Activated naive CD8-positive, alpha-beta T cell treated with anti-CD3 and anti-CD28 coated beads, Interleukin-2, amount 10 ng/mL, durations not matched to agents 7 days and 5 days (primary cell): ENCODE measurements around the gene PLCH2. TPM values are rescaled to one million over a fixed set of nuclear protein-coding genes. Genes with fewer than 3 reads are reported as not detected.

Experiments used
- ATAC-seq: fragments of 150-1000 bp; cut with Tn5 transposase; one replicate; pipeline ENCODE4 v1.10.0; 2021; ENCODE audit warnings: low read depth, moderate library complexity
- POLR2A ChIA-PET: fragments of 350-600 bp; sonication (Branson Sonifier 250); formaldehyde crosslinking; loops from one replicate; lab custom pipeline; 2021; ENCODE audit warnings: antibody characterized with exemption; lab: Charles Lee
- DNase-seq: peaks from one replicate; pipeline ENCODE4 v3.0.0; 2021
- H3K27ac Mint-ChIP-seq: one replicate; pipeline ENCODE4 v1.8.0; 2022; ENCODE audit warnings: mild to moderate bottlenecking, mixed read lengths
- H3K27me3 Mint-ChIP-seq: one replicate; pipeline ENCODE4 v1.8.0; 2022; ENCODE audit warnings: mild to moderate bottlenecking, moderate library complexity, mixed read lengths
- H3K36me3 Mint-ChIP-seq: one replicate; pipeline ENCODE4 v1.8.0; 2021; ENCODE audit warnings: mild to moderate bottlenecking, mixed read lengths
- H3K4me1 Mint-ChIP-seq: one replicate; pipeline ENCODE4 v1.8.0; 2021; ENCODE audit warnings: mixed read lengths
- H3K4me3 Mint-ChIP-seq: one replicate; pipeline ENCODE4 v1.8.0; 2022; ENCODE audit warnings: mild to moderate bottlenecking, moderate library complexity, mixed read lengths
- H3K9me3 Mint-ChIP-seq: one replicate; pipeline ENCODE4 v1.8.0; 2021; ENCODE audit warnings: mixed read lengths
- total RNA-seq, 2 experiments: library from RNA; stranded (reverse); gene quantifications; one replicate each; pipeline ENCODE4 v1.2.3, GENCODE V29; 2021

PLCH2 gene
- total RNA-seq, 2 experiments from 2014 or later = 28.2 to 30.3 TPM

DNA sequence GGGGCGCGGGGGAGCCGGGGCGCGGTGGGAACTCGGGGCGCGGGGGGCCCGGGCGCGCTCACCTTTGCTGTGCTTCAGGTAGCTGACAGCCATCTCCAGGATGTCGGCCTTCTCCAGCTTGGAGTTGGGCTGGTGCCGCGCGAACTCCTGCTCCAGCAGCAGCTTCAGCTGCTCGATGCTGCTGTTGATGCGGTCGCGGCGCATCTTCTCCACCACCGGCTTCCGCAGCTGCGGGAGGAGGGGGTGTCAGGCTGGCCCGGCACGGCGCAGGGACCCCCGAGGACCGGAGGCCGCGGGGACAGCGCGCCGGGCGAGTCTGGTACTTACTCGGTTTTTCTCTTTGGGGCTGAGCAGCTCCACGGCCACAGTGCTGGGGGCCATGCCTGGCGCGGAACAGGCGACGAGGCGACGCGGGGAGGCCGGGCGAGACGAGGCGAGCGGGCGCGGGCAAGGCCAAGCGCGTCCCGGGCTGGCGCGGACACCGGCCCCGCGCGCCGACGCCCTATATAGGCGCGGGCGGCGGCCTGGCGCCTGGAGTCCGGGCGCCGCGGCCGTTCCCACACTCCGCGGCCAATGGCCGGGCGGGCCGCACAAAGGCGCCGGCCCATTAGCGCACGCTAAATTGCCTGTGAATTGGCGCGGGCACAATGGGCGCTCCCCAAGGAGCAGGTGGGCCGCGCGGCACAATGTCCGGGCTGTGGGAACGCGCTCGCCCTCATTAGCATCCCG is 53.9 kb downstream of the PLCH2 start, which contains the start of gene HES5:
HES5 (minus strand) TSS at position 480 of the 729 bp plus-strand sequence; CDS start at position 381, 99 bp downstream.
- Mint-ChIP-seq H3K4me1 (peaks cover 13% of the 10 kb centered on the region), H3K4me3 (peak within 1 kb of the TSS; percentile 59), H3K27me3 (peaks cover 16% of the 10 kb centered on the region), H3K27ac (no peak within 1 kb of the TSS), H3K36me3 (no peaks in the 10 kb centered on the region), H3K9me3 (no peaks in the 10 kb centered on the region)
- DNase-seq (peak; percentile 57), ATAC-seq (no peak)
- POLR2A ChIA-PET = interaction anchor here (4.6 kb wide), 1 partner anchor 16 kb away, joined by 32 read pairs; no protein-coding TSS in a partner anchor

DNA sequence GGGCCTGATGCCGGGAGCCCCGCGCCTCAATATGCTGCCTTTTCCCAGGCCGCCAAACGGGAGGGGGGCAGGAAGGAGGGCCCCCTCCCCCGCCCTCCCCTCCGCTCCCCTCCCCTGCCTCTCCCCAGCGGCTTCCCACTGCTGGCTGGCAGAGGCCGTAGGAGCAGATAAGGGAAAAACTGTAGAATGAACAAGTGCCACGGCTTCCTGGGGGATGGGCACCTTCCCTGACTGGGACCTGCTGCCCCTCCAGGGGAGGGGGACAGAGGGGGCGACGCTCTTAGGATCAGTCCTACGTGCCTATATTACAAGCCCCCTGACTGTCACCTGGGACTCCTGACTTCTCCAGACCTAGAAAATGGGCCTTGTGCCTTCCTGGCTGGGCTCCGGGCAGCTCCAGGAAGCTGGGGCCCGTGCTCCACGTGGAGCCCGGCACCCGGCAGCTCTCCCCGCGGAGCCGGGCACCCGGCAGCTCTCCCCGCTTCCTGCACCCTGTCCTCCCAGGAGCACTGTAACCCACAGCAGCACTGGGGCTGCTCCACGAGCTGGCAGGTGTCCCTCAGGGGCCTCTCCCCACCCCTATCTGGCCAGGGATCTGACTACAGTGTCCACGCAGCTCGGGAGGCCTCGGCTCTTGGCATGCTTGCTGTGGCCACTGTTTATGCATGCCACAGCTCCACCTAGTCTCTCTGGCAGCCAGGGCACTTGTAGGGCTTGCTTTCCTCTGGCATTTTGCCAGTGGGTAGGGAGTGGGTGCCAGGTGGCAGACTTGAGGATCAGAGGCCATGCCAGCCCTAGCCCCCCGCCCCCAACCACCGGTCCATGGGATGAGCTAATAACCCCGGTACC is 54.6 kb downstream of the PLCH2 start:
- Mint-ChIP-seq H3K27me3 (peaks cover 16% of the 10 kb centered on the region), H3K4me3 (no peak overlapping the region), H3K4me1 (peaks cover 9% of the 10 kb centered on the region), H3K27ac (no peak overlapping the region), H3K9me3 (no peaks in the 10 kb centered on the region), H3K36me3 (no peaks in the 10 kb centered on the region)
- DNase-seq = no peak
- POLR2A ChIA-PET = interaction anchor here (4.6 kb wide), 1 partner anchor 16 kb away, joined by 32 read pairs; no protein-coding TSS in a partner anchor
- no peak for ATAC-seq

DNA sequence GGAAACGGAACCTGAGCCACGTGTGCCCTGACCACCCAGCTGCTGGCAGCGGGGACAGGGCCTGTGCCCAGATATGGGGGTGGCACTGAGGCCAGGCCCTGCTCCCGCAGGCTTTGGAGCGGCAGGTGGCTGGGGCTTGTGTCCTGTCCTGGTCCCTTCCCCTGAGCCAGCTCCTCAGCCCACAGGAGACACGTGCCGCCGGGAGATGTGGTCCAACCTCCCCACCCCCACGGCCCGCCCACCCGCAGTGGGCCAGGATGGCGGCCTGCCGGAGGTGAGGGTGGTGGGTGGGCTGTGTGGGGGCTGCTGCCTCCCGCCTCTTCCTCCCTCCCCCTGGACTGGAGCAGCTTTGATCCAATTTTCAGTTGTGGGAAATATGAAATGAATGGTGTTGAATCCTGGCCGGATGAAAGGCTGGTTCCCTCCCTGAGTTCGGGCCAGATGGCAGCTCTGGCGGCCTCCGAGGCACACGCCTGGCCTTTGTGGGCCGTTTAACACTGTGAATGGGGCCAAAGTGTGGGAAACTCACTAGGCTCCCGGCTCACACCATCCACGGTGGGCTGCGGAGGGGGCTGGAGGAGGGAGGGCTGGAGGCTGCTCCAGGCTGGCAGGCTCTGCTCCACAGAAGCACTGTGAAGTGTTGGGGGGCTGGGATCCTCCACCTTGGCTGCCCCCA is 56.5 kb downstream of the PLCH2 start:
- DNase-seq (no peak), ATAC-seq (no peak)
- Mint-ChIP-seq H3K9me3 (no peaks in the 10 kb centered on the region), H3K36me3 (no peaks in the 10 kb centered on the region), H3K4me3 (no peak overlapping the region), H3K27me3 (peaks cover 17% of the 10 kb centered on the region), H3K27ac (no peak overlapping the region), H3K4me1 (peaks cover 5% of the 10 kb centered on the region)
- POLR2A ChIA-PET = interaction anchor here (1.8 to 4.6 kb wide), 2 partner anchors 7 to 14 kb away, joined by 5 to 32 read pairs; no protein-coding TSS in a partner anchor

DNA sequence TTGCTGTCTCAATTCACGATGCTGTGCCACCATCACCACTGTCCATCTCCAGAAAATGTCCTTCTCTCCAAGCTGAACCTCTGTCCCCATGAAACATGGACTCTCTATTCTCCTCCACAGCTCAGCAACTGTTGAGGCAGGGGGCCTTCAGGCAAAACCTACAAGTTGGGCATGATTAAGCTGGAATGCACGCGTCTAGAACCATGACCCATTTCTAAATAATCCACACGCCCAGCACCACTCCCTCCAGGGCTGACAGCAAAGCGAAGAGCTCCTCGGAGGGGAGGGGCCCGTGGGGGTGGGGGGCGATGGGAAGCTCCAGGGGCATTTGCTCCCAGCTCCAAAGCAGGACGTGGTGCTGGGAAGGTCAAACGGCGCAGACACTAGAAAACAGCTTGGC is 57.3 kb downstream of the PLCH2 start:
- POLR2A ChIA-PET = interaction anchor here (0.7 to 4.6 kb wide), 4 partner anchors 8 to 23 kb away, joined by 3 to 32 read pairs (median 4); no protein-coding TSS in a partner anchor
- Mint-ChIP-seq H3K4me3 (no peak overlapping the region), H3K36me3 (no peaks in the 10 kb centered on the region), H3K4me1 (peaks cover 5% of the 10 kb centered on the region), H3K27me3 (peaks cover 17% of the 10 kb centered on the region), H3K9me3 (no peaks in the 10 kb centered on the region), H3K27ac (no peak overlapping the region)
- no peak for DNase-seq
- ATAC-seq = no peak

DNA sequence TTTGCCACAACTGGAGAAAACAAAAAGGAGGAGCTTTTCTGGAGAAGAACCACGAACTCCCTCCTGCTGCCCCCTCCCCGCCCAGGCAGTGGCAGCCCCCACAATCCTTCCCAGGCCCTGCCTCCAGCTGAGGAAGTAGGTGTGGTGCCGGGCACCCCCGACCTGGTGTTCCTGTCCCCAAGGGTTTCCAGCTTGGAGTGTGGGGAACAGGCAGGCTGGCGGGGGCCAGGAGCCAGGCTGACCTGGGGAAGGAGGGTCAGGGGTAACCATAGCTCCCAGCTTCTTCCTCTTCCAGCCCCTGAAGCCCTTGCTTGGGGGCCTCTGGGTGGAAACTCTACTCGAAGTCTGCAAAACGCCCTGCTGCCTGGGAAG is 58.2 kb downstream of the PLCH2 start:
- no peaks in the 10 kb centered on the region for H3K9me3 Mint-ChIP-seq
- ATAC-seq (no peak), DNase-seq (no peak)
- H3K4me1 Mint-ChIP-seq = peaks cover 1% of the 10 kb centered on the region
- H3K27me3 Mint-ChIP-seq = peaks cover 10% of the 10 kb centered on the region
- POLR2A ChIA-PET = interaction anchor here (0.7 to 1.8 kb wide), 4 partner anchors 9 to 22 kb away, joined by 3 to 5 read pairs (median 3); no protein-coding TSS in a partner anchor
- no peak overlapping the region for H3K4me3 Mint-ChIP-seq
- H3K36me3 Mint-ChIP-seq = no peaks in the 10 kb centered on the region
- H3K27ac Mint-ChIP-seq = no peak overlapping the region

DNA sequence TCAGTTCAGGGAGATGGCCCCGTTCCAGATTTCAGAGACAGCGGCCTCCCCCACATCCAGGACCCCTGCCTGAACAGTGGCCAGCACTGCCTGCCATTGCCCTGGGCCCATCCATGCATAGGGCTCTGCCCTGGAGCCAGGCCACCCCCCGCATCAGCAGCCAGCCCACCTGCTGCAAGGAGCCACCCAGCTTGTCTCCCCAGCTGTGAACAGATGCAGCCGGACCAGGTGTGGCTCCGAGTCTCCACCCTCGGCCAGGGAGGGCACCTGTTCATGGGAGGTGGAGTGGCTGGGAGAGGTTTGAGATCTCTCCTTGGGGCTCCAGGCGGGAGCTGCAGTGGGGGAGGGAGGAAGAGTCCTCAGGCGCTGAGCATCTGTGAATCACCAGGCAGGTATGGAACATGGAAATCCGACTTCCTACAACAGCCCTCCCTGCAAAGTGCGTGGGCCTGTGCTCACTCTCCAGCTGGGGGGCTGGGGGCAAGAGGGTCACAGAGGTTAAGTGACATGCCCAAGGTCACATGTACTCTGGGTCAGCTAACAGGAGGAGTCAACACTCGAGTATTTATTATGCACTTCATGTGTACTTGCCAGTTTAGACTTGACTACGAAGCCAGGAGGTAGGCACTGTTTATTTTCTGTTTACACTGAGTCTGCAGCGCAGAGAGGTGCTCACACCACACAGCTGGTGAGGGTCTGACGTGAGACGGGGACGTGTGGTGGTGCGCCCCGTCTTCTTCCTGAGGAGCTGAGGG is 58.8 kb downstream of the PLCH2 start:
- peaks cover 1% of the 10 kb centered on the region for H3K4me1 Mint-ChIP-seq
- H3K9me3 Mint-ChIP-seq = no peaks in the 10 kb centered on the region
- H3K4me3 Mint-ChIP-seq = no peak overlapping the region
- DNase-seq (no peak), ATAC-seq (no peak)
- H3K27me3 Mint-ChIP-seq = peaks cover 10% of the 10 kb centered on the region
- POLR2A ChIA-PET = interaction anchor here (1.2 to 1.8 kb wide), 4 partner anchors 9 to 22 kb away, joined by 3 to 5 read pairs (median 4); partner anchors contain the start of gene PANK4
- H3K36me3 Mint-ChIP-seq = no peaks in the 10 kb centered on the region
- no peak overlapping the region for H3K27ac Mint-ChIP-seq

DNA sequence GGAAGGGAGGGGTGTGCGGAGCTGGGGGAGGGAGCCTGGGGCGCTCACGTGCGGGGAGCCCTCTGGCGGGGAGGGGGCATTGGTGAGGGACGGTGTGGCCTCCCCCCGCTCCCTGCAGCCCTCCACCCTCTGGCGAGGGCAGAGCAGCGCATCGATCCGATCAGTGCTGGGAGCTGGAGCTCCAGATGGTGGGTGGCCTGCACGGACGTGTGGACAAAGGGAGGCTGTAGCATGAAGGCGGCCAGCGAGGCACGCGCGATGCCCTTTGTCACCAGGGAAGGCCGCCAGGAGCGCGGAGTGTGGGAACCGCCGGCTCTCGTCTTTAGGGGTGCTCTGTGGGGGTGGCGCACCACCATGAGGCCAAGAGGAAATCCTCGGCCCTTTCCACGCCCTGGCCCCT is 59.4 kb downstream of the PLCH2 start:
- POLR2A ChIA-PET = interaction anchor here (1.2 kb wide), 1 partner anchor 9 kb away, joined by 5 read pairs; the partner anchor contains the start of gene PANK4
- Mint-ChIP-seq H3K27ac (no peak overlapping the region), H3K27me3 (peaks cover 10% of the 10 kb centered on the region)

DNA sequence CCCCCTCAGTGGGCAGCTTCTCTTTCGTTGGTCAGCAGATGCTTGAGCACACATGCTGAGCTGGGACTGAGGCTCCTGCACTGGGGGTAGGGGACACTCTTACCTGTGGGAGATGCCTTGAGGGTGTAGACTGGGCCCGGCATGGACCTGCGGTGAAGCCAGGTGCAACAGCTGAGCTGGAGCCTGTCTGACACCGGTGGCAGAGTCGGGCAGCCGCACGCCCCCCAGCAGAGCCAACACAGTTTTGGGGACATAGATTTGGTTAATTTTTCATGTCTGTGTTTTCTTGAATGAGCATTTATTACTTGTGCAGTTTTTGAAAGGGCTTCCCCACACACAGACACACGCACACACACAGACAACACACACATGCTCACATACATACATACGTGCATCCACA is 59.9 kb downstream of the PLCH2 start:
- ATAC-seq = no peak
- Mint-ChIP-seq H3K4me1 (peaks cover under 1% of the 10 kb centered on the region), H3K27ac (no peak overlapping the region), H3K36me3 (no peaks in the 10 kb centered on the region), H3K27me3 (peaks cover 5% of the 10 kb centered on the region), H3K4me3 (no peak overlapping the region), H3K9me3 (no peaks in the 10 kb centered on the region)
- DNase-seq = no peak
- POLR2A ChIA-PET = interaction anchor here (1.2 kb wide), 2 partner anchors 10 to 11 kb away, joined by 4 to 5 read pairs; partner anchors contain the start of gene PANK4

More for the DNA sequence above, 59.4 kb downstream of the PLCH2 start:
- H3K9me3 Mint-ChIP-seq = no peaks in the 10 kb centered on the region
- DNase-seq (no peak), ATAC-seq (no peak)
- peaks cover 1% of the 10 kb centered on the region for H3K4me1 Mint-ChIP-seq
- H3K36me3 Mint-ChIP-seq = no peaks in the 10 kb centered on the region
- H3K4me3 Mint-ChIP-seq = no peak overlapping the region

DNA sequence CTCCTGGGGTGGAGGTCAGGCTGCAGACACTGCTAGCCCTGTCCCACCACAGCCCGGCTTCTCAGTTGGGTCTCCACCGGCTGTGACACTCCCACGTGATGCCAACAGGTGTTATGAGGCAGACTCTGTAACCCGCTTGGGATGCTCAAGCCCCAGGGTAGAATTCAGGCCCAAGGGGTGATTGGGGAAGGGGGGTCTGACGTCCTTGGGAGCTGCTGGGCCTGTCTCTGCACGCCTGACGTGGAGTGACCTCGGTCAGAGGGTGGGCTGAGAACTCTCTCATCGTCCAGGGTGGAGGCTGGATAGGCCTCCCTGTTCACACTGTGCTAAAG is 61.7 kb downstream of the PLCH2 start:
- H3K9me3 Mint-ChIP-seq = no peaks in the 10 kb centered on the region
- H3K36me3 Mint-ChIP-seq = no peaks in the 10 kb centered on the region
- peaks cover 8% of the 10 kb centered on the region for H3K27me3 Mint-ChIP-seq
- H3K27ac Mint-ChIP-seq = no peak overlapping the region
- no peak for DNase-seq
- POLR2A ChIA-PET = no interaction called here
- ATAC-seq = no peak
- H3K4me3 Mint-ChIP-seq = no peak overlapping the region
- H3K4me1 Mint-ChIP-seq = no peaks in the 10 kb centered on the region

DNA sequence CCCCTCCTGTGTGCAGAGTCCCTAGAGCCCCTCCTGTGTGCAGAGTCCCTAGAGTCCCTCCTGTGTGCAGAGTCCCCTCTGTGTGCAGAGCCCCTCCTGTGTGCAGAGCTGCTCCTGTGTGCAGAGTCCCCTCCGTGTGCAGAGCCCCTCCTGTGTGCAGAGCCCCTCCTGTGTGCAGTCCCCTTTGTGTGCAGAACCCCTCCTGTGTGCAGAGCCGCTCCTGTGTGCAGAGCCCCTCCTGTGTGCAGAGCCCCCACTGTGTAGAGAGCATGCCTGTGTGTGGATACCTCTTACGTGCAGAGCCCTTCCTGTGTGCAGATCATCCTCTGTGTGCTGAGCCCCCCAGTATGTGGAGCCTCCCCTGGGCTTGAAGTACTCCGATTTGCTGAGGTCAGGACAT is 62.3 kb downstream of the PLCH2 start:
- no peaks in the 10 kb centered on the region for H3K4me1 Mint-ChIP-seq
- no peak for ATAC-seq
- POLR2A ChIA-PET = no interaction called here
- H3K4me3 Mint-ChIP-seq = no peak overlapping the region
- no peaks in the 10 kb centered on the region for H3K9me3 Mint-ChIP-seq
- DNase-seq = no peak
- H3K27me3 Mint-ChIP-seq = peaks cover 8% of the 10 kb centered on the region
- no peak overlapping the region for H3K27ac Mint-ChIP-seq
- H3K36me3 Mint-ChIP-seq = no peaks in the 10 kb centered on the region

DNA sequence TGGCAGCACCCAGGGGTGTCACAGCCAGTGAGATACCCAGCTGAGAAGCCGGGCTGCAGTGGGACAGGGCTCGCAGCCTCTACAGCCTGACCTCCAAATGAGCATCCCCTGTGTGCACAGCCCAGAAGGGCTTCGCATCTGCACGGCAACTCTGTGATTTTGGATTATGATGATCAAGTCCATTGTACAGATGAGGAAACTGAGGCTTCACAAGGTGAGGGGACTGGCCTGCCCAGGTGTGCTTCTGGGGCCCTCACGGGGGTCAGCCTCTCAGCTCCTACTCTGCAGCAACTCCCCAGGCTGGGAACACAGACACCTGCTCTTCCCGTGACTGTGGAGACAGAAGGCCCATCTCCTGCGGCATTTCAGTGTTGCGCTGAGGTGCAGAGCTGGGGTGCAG is 62.8 kb downstream of the PLCH2 start:
- H3K27ac Mint-ChIP-seq = no peak overlapping the region
- no peak for DNase-seq
- no peaks in the 10 kb centered on the region for H3K9me3 Mint-ChIP-seq
- H3K36me3 Mint-ChIP-seq = no peaks in the 10 kb centered on the region
- H3K4me1 Mint-ChIP-seq = no peaks in the 10 kb centered on the region
- POLR2A ChIA-PET = no interaction called here
- no peak overlapping the region for H3K4me3 Mint-ChIP-seq
- peaks cover 8% of the 10 kb centered on the region for H3K27me3 Mint-ChIP-seq
- ATAC-seq = no peak

DNA sequence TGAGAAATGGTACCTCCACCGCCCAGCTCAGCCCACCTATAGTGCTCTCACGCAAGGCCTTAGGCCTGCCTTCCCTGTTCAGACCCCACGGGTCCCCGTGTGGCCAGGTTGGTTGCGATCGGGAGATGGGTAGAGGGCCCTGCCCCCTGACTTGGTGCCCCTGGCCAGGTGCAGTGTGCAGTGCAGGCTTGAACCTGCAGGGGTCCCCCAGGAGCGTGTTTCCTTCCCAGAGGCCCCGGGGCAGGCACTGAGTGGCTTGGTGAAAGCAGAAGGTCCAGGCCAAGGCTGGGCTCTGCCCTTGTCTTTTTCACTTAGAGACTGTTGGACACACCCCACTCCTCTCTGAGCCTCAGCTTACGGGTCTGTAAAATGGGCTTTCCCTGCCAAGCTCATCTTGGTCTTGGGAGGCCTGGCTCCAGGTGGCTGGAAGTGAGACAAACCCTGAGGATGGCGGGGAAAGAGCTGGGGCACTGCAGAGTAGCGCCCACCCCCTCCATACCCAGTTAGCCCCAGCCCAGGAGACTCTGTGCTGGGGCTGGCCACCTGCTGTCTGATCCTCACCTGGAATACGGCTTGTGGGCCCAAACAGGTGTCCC is 63.3 kb downstream of the PLCH2 start:
- no peak for ATAC-seq
- H3K27ac Mint-ChIP-seq = no peak overlapping the region
- H3K36me3 Mint-ChIP-seq = no peaks in the 10 kb centered on the region
- peaks cover 8% of the 10 kb centered on the region for H3K27me3 Mint-ChIP-seq
- no peak overlapping the region for H3K4me3 Mint-ChIP-seq
- H3K4me1 Mint-ChIP-seq = no peaks in the 10 kb centered on the region
- POLR2A ChIA-PET = interaction anchor here (0.7 kb wide), 1 partner anchor 46 kb away, joined by 3 read pairs; no protein-coding TSS in a partner anchor
- peak; percentile 55 for DNase-seq
- H3K9me3 Mint-ChIP-seq = no peaks in the 10 kb centered on the region
